Measurements from ENCODE around the gene SEMA3A.

SEMA3A gene

GRCh38 chr7:84117304-84117703 lies 77.3 kb downstream of the SEMA3A start:
- H3K4me3 ChIP-seq (replicated peaks; ENCODE audit: low read depth, low read length): no peak overlapping the region
- no peak for DNase-seq (ENCODE audit: extremely low read depth, low read depth)
- TF ChIP-seq CTCF (IDR thresholded peaks at IDR 0.05; ENCODE audit: low read depth, low read length, missing control alignments): no peak

GRCh38 chr7:84113906-84114850 lies 80.4 kb downstream of the SEMA3A start:
- no peak for TF ChIP-seq CTCF (IDR thresholded peaks at IDR 0.05; ENCODE audit: low read depth, low read length, missing control alignments)
- no peak overlapping the region for H3K4me3 ChIP-seq (replicated peaks; ENCODE audit: low read depth, low read length)
- no peak for DNase-seq (ENCODE audit: extremely low read depth, low read depth)

GRCh38 chr7:84113286-84113685 lies 81.3 kb downstream of the SEMA3A start:
- H3K4me3 ChIP-seq (replicated peaks; ENCODE audit: low read depth, low read length): no peak overlapping the region
- TF ChIP-seq CTCF (IDR thresholded peaks at IDR 0.05; ENCODE audit: low read depth, low read length, missing control alignments): no peak
- DNase-seq (ENCODE audit: extremely low read depth, low read depth): no peak

GRCh38 chr7:84112771-84113170 lies 81.8 kb downstream of the SEMA3A start:
- DNase-seq (ENCODE audit: extremely low read depth, low read depth): no peak
- TF ChIP-seq CTCF (IDR thresholded peaks at IDR 0.05; ENCODE audit: low read depth, low read length, missing control alignments): no peak
- H3K4me3 ChIP-seq (replicated peaks; ENCODE audit: low read depth, low read length): no peak overlapping the region

GRCh38 chr7:84111842-84112241 lies 82.7 kb downstream of the SEMA3A start:
- no peak for DNase-seq (ENCODE audit: extremely low read depth, low read depth)
- no peak for TF ChIP-seq CTCF (IDR thresholded peaks at IDR 0.05; ENCODE audit: low read depth, low read length, missing control alignments)
- no peak overlapping the region for H3K4me3 ChIP-seq (replicated peaks; ENCODE audit: low read depth, low read length)

- no peak overlapping the region for H3K4me3 ChIP-seq (replicated peaks; ENCODE audit: low read depth, low read length)
- no peak for DNase-seq (ENCODE audit: extremely low read depth, low read depth)
- no peak for TF ChIP-seq CTCF (IDR thresholded peaks at IDR 0.05; ENCODE audit: low read depth, low read length, missing control alignments)
Observed at GRCh38 chr7:84110400-84110799, 84.2 kb downstream of the SEMA3A start.
